WTC11 (cell line): ENCODE data around the gene DENND2C. TPM values are rescaled to one million over a fixed set of nuclear protein-coding genes. Genes with fewer than 3 reads are reported as not detected.

Experiments
- ATAC-seq: fragments of 200-7000 bp; cut with Tn5 transposase; 2 replicates; pipeline ENCODE4 v1.10.0; 2021; ENCODE audit warnings: mild to moderate bottlenecking, moderate library complexity
- CTCF ChIA-PET: fragments of 300-600 bp; sonication (Branson Sonifier 250); formaldehyde crosslinking; loops from one replicate; lab custom pipeline; 2021; ENCODE audit warnings: antibody characterized with exemption; lab: Charles Lee
- POLR2A ChIA-PET: fragments of 350-600 bp; sonication (Branson Sonifier 250); formaldehyde crosslinking; loops from one replicate; lab custom pipeline; 2021; ENCODE audit warnings: antibody characterized with exemption; lab: Charles Lee
- DNase-seq: peaks from one replicate; pipeline ENCODE4 v3.0.0; 2021; ENCODE audit warnings: low spot score
- H3K27ac Mint-ChIP-seq: 2 replicates; pipeline ENCODE4 v1.8.0; 2021; ENCODE audit warnings: mixed read lengths
- H3K27me3 Mint-ChIP-seq: 2 replicates; pipeline ENCODE4 v1.8.0; 2021; ENCODE audit warnings: low read depth, mild to moderate bottlenecking, moderate library complexity, mixed read lengths
- H3K36me3 Mint-ChIP-seq: 2 replicates; pipeline ENCODE4 v1.8.0; 2021; ENCODE audit warnings: mixed read lengths
- H3K4me1 Mint-ChIP-seq: 2 replicates; pipeline ENCODE4 v1.8.0; 2022; ENCODE audit warnings: mixed read lengths
- H3K4me3 Mint-ChIP-seq: 2 replicates; pipeline ENCODE4 v1.8.0; 2021; ENCODE audit warnings: mild to moderate bottlenecking, moderate library complexity, mixed read lengths
- H3K9me3 Mint-ChIP-seq: 2 replicates; pipeline ENCODE4 v1.8.0; 2021; ENCODE audit warnings: mixed read lengths
- CBFB ChIP-seq: sonication (generic); formaldehyde crosslinking; IDR thresholded peaks from 2 replicates; pipeline ENCODE4 v1.8.1; 2022; ENCODE audit warnings: mild to moderate bottlenecking, low read depth, missing genetic modification reagents
- CREM ChIP-seq: sonication (generic); formaldehyde crosslinking; IDR thresholded peaks from 2 replicates; pipeline ENCODE4 v1.8.1; 2022; ENCODE audit warnings: mild to moderate bottlenecking, missing genetic modification reagents, moderate library complexity
- E2F1 ChIP-seq: sonication (generic); formaldehyde crosslinking; IDR thresholded peaks from 2 replicates; pipeline ENCODE4 v1.8.0; 2022; ENCODE audit warnings: mild to moderate bottlenecking, missing genetic modification reagents
- EMX1 ChIP-seq: fragments of 250-450 bp; sonication (Bioruptor Pico); IDR thresholded peaks from 2 replicates; pipeline ENCODE4 v1.8.0; 2021; ENCODE audit warnings: mild to moderate bottlenecking
- ETV6 ChIP-seq: sonication (generic); formaldehyde crosslinking; IDR thresholded peaks from 2 replicates; pipeline ENCODE4 v1.8.1; 2022; ENCODE audit warnings: mild to moderate bottlenecking, missing genetic modification reagents
- FOXJ3 ChIP-seq: sonication (generic); formaldehyde crosslinking; IDR thresholded peaks from 2 replicates; pipeline ENCODE4 v1.9.0; 2021; ENCODE audit warnings: missing genetic modification reagents, mild to moderate bottlenecking, borderline replicate concordance
- FOXK1 ChIP-seq: sonication (generic); formaldehyde crosslinking; IDR thresholded peaks from 2 replicates; pipeline ENCODE4 v1.8.0; 2022; ENCODE audit warnings: mild to moderate bottlenecking, moderate library complexity, missing genetic modification reagents
- GTF2I ChIP-seq: fragments of 250-450 bp; sonication (Bioruptor Pico); conservative IDR thresholded peaks from 2 replicates; pipeline ENCODE4 v1.4.0; 2021; ENCODE audit warnings: mild to moderate bottlenecking
- HMGA2 ChIP-seq: fragments of 250-450 bp; sonication (Bioruptor Pico); IDR thresholded peaks from 2 replicates; pipeline ENCODE4 v1.4.0; 2021; ENCODE audit warnings: mild to moderate bottlenecking, moderate library complexity
- HMGXB4 ChIP-seq: sonication (generic); formaldehyde crosslinking; IDR thresholded peaks from 2 replicates; pipeline ENCODE4 v1.8.1; 2023; ENCODE audit warnings: mild to moderate bottlenecking, moderate library complexity, missing genetic modification reagents
- JUN ChIP-seq: sonication (generic); formaldehyde crosslinking; IDR thresholded peaks from 2 replicates; pipeline ENCODE4 v1.8.0; 2023; ENCODE audit warnings: mild to moderate bottlenecking, missing genetic modification reagents
- NFE2L1 ChIP-seq: sonication (generic); formaldehyde crosslinking; IDR thresholded peaks from 2 replicates; pipeline ENCODE4 v1.8.1; 2023; ENCODE audit warnings: missing genetic modification reagents
- SP1 ChIP-seq: sonication (generic); formaldehyde crosslinking; conservative IDR thresholded peaks from 2 replicates; pipeline ENCODE4 v1.8.1; 2022; ENCODE audit warnings: missing genetic modification reagents
- USF2 ChIP-seq: sonication (generic); formaldehyde crosslinking; IDR thresholded peaks from 2 replicates; pipeline ENCODE4 v1.8.1; 2023; ENCODE audit warnings: mild to moderate bottlenecking, missing genetic modification reagents, moderate library complexity
- ZMAT4 ChIP-seq: fragments of 250-450 bp; sonication (Bioruptor Pico); IDR thresholded peaks from 2 replicates; pipeline ENCODE4 v1.9.0; 2021; ENCODE audit warnings: mild to moderate bottlenecking
- ZNF317 ChIP-seq: sonication (generic); formaldehyde crosslinking; IDR thresholded peaks from 2 replicates; pipeline ENCODE4 v1.8.1; 2023; ENCODE audit warnings: low read depth, mild to moderate bottlenecking, moderate library complexity, missing genetic modification reagents, borderline replicate concordance
- total RNA-seq: library from RNA; stranded (reverse); gene quantifications from 3 replicates; pipeline ENCODE4 v1.2.3, GENCODE V29; 2021
- TF ChIP-seq, protein P1 (sequence below): sonication (generic); formaldehyde crosslinking; IDR thresholded peaks from 2 replicates; pipeline ENCODE4 v1.8.1; 2022; ENCODE audit warnings: low read depth, missing genetic modification reagents, borderline replicate concordance
- TF ChIP-seq, protein P2 (sequence below): fragments of 200-600 bp; IDR thresholded peaks from 2 replicates; pipeline ENCODE4 v1.8.0; 2022; ENCODE audit warnings: antibody characterized with exemption

DENND2C gene
- total RNA-seq, 1 experiment from 2014 or later = 2.9 TPM

GRCh38 chr1:114552106-114552639 lies 117.7 kb downstream of the DENND2C start:
- no peaks in the 10 kb centered on the region for H3K9me3 Mint-ChIP-seq
- CTCF ChIA-PET = interaction anchor here (0.7 kb wide), 1 partner anchor 655 kb away, joined by 3 read pairs; no protein-coding TSS in a partner anchor
- H3K4me3 Mint-ChIP-seq = no peak overlapping the region
- DNase-seq (no peak), ATAC-seq (no peak)
- POLR2A ChIA-PET = no interaction called here
- no peaks in the 10 kb centered on the region for H3K36me3 Mint-ChIP-seq
- H3K27me3 Mint-ChIP-seq = no peaks in the 10 kb centered on the region; the same call in 1 of the 2 replicates
- no peaks in the 10 kb centered on the region for H3K4me1 Mint-ChIP-seq
- H3K27ac Mint-ChIP-seq = no peak overlapping the region
- no peak for TF ChIP-seq FOXJ3 (CRISPR knock-in tag)
- TF ChIP-seq NFE2L1 (CRISPR knock-in tag) = no peak
- TF ChIP-seq EMX1 (CRISPR knock-in tag) = no peak

GRCh38 chr1:114551400-114551799 lies 118.4 kb downstream of the DENND2C start:
- DNase-seq (no peak), ATAC-seq (peak; percentile 47)
- Mint-ChIP-seq H3K9me3 (no peaks in the 10 kb centered on the region), H3K36me3 (no peaks in the 10 kb centered on the region), H3K27ac (no peak overlapping the region), H3K27me3 (no peaks in the 10 kb centered on the region; the same call in 1 of the 2 replicates), H3K4me3 (no peak overlapping the region), H3K4me1 (no peaks in the 10 kb centered on the region)
- CTCF ChIA-PET = interaction anchor here (1.0 kb wide), 1 partner anchor 100 kb away, joined by 3 read pairs; no protein-coding TSS in a partner anchor
- no peak for TF ChIP-seq SP1
- no peak for TF ChIP-seq JUN
- no peak for TF ChIP-seq ZNF317 (CRISPR knock-in tag)
- TF ChIP-seq, protein P1, sequence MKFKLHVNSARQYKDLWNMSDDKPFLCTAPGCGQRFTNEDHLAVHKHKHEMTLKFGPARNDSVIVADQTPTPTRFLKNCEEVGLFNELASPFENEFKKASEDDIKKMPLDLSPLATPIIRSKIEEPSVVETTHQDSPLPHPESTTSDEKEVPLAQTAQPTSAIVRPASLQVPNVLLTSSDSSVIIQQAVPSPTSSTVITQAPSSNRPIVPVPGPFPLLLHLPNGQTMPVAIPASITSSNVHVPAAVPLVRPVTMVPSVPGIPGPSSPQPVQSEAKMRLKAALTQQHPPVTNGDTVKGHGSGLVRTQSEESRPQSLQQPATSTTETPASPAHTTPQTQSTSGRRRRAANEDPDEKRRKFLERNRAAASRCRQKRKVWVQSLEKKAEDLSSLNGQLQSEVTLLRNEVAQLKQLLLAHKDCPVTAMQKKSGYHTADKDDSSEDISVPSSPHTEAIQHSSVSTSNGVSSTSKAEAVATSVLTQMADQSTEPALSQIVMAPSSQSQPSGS = no peak
- no peak for TF ChIP-seq CREM (CRISPR knock-in tag)
- TF ChIP-seq GTF2I (CRISPR knock-in tag) = no peak
- TF ChIP-seq CBFB (CRISPR knock-in tag) = no peak
- TF ChIP-seq ETV6 = no peak
- no peak for TF ChIP-seq HMGXB4 (CRISPR knock-in tag)
- TF ChIP-seq E2F1 = no peak
- TF ChIP-seq, protein P2, sequence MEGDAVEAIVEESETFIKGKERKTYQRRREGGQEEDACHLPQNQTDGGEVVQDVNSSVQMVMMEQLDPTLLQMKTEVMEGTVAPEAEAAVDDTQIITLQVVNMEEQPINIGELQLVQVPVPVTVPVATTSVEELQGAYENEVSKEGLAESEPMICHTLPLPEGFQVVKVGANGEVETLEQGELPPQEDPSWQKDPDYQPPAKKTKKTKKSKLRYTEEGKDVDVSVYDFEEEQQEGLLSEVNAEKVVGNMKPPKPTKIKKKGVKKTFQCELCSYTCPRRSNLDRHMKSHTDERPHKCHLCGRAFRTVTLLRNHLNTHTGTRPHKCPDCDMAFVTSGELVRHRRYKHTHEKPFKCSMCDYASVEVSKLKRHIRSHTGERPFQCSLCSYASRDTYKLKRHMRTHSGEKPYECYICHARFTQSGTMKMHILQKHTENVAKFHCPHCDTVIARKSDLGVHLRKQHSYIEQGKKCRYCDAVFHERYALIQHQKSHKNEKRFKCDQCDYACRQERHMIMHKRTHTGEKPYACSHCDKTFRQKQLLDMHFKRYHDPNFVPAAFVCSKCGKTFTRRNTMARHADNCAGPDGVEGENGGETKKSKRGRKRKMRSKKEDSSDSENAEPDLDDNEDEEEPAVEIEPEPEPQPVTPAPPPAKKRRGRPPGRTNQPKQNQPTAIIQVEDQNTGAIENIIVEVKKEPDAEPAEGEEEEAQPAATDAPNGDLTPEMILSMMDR = no peak
- no peak for TF ChIP-seq FOXK1 (CRISPR knock-in tag)
- no peak for TF ChIP-seq HMGA2 (CRISPR knock-in tag)
- TF ChIP-seq ZMAT4 (CRISPR knock-in tag) = no peak
- TF ChIP-seq USF2 = no peak
- POLR2A ChIA-PET = no interaction called here
